ENCODE measurements around the gene KIF22.
"Not testable (repeated sequence)": the region's sequence is repeated elsewhere in the genome, so short reads cannot be mapped to it uniquely, and the experiment has no call there.

KIF22 gene

DNA sequence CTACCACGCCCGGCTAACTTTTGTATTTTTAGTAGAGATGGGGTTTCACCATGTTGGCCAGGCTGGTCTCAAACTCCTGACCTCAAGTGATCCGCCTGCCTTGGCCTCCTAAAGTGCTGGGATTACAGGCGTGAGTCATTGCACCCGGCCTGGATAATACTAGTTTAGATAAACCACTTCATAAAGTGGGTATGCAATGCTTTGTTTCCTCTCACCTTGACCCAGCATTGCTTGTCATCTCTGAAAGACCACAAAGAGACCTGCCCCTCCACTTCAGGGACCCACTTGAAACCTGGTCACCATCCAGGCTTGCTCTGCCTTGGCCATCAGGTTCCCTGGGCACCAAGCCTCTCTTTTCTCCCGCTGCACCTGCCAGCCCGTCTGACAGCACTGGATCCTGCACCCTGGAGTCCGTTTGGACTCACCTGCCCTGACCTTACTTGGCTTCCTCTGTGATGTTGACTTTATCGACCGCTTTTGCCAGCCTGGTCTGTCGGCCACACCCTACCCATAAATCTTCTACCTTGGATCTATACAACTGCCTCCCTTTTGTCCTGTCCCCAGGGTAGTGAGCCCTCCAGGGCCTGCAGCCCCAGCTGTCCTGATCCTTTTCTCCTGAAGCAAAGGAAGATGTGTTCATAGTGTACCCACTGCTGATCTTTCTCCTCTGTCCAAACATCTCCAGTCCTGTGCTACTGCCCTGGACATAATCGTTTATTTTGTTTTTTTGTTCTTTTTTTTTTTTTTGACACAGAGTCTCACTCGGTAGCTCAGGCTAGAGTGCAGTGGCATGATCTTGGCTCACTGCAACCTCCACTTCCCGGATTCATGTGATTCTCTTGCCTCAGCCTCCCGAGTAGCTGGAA is 25.2 kb upstream of the KIF22 start:
- no peak for DNase-seq

- DNase-seq: no peak
These were observed 24.0 kb upstream of the KIF22 start for GRCh38 chr16:29766571-29766970.

DNA sequence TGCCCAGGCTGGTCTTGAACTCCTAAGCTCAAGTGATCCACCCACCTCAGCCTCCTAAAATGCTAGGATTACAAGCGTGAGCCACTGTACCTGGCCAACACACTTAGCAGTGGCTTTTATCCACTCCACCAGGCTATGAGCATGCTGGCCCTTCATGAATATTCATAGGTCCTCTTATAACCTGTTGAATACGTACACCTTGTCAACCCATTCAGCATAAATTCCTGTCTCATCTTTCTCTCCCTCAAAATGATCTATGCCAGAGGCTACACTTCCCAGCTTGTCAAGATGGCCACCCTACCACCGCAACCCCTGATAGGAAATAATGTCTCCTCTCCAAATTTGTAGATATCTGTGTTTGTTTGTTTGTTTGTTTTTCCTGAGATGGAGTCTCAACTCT is 23.5 kb upstream of the KIF22 start:
- no peak for DNase-seq

- DNase-seq: no peak
These were observed 21.0 kb upstream of the KIF22 start for GRCh38 chr16:29769507-29769906.

DNA sequence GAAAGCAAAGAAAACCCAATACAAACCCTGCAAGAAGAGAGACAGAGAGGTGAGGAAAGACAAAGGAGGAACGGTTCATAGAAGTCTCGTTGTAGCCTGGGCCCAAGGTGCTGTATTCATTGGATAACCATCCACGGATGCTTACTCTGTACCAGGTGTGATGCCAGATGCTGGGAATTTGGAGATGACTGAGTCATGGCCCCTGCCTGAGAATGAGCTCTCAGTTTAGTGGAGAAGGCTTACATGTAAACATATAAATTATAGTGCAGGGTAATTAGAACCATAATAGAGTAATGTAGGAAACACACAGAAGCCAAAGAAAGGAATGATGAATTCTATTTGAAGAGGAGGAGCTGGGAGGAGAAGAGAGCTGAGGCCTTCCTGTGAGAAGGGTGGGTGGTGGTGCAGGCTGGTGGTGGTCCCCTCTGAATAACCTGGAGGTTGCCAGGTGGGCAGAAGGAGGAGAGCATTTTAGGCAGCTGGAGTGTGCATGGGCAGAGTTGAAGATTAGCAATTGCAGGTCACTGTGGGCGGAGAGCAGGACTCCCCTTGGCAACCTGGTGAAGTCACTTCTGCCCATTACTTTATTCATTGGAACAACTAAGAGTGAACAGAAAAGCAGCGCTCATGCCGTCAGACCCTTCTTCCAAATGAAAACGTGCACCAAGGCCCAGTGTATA is 20.2 kb upstream of the KIF22 start:
- no peak for DNase-seq

DNA sequence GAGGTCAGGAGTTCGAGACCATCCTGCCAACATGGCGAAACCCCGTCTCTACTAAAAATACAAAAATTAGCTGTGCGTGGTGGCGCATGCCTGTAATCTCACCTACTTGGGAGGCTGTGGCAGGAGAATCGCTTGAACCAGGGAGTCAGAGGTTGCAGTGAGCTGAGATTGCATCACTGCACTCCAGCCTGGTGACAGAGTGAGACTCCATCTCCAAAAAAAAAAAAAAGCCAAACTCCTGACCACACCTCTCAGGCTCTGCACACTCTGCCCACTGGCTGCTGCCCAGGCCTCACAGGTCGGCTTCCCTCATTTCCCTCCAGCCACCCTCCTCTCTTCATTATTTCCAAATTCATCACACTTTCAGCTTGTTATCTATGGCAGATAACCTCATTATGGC is 18.2 kb upstream of the KIF22 start:
- not testable (repeated sequence) for DNase-seq

GRCh38 chr16:29774730-29775129 is 15.8 kb upstream of the KIF22 start:
- no peak for DNase-seq

DNA sequence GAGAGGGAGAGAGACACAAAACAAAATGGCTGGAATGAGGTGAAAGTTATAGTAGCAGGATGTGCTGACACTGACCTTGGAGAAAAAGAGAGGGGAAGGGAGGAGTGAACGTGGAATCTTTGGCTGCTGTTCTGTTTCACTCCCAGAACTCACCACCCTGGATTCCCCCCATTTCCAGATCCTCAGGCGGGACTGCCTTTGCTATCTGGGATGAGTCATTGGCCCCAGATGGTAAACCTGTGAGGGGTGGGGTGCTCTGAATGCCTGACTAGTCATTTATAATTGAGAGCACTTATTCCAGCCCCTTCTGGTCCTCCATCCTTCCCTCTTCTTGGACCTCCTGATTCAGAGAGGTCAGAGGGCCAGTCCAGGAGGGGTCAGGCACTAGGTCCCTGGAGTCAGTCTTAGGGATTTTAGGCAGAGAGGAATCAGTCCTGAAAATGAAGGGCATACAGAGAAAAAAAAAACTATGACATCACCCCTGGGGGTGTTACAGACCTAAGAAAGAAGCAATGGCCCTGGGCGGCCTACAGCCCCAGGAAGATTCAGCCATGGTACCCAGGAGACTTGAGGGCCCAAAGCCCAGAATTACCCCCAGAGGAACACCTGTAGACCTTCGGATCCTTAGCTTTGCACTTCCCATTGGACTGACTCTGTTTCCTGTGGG is 14.7 kb upstream of the KIF22 start:
- no peak for DNase-seq

DNA sequence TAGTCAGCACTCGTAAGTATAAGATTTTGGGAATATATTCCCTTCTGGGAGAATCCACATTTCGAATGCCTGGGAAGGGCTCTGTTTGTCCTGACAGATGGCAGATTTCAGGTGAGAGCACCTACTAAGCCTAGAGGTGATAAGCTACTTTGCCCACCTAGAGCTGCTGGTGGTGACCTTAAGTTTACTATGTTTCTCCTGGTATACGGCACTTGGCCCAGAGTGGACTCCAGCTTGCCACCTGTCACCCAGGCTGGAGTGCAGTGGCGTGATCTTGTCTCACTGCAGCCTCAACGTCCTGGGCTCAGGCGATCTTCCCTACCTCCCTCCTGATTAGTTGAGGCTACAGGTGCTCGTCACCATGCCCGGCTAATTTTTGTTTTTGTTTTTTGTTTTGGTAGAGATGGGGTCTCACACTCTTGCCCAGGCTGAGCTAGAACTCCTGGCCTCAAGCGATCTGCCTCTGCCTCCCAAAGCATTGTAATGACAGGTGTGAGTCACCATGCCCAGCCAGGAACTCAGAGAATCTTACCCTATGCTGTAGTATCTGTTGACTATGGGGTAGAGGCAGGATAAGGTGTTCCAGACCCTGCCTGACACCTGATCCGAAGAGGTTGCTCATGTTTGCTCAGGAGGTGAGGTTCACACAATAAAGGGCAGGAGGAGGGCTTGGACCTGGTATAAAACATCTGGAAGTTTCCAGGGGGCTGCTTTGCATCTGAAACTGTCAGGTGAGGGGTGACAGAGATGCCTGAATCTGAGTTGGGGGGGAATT is 12.8 kb upstream of the KIF22 start, which contains the start of gene ZG16:
ZG16 (plus strand) TSS at position 681 of the 775 bp plus-strand sequence. CDS start 1,011 bp downstream, outside the sequence.
- DNase-seq: no peak

DNA sequence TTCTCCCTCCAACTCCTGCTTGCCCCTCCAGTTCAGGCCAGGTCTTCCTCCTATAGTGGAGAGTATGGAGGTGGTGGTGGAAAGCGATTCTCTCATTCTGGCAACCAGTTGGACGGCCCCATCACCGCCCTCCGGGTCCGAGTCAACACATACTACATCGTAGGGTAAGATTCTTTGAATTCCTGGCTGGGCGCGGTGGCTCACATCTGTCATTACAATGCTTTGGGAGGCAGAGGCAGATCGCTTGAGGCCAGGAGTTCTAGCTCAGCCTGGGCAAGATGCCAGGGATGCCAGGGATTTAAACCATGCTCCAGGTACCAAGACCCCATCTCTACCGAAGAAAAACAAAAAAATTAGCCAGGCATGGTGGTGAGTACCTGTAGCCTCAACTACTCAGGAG is 11.1 kb upstream of the KIF22 start:
- DNase-seq: no peak

- not testable (repeated sequence) for DNase-seq
These were observed 7.2 kb upstream of the KIF22 start for GRCh38 chr16:29783094-29783953.

- DNase-seq: peak in 1 of 56 donors; percentile 2
These were observed 6.4 kb upstream of the KIF22 start for GRCh38 chr16:29784157-29784556.

DNA sequence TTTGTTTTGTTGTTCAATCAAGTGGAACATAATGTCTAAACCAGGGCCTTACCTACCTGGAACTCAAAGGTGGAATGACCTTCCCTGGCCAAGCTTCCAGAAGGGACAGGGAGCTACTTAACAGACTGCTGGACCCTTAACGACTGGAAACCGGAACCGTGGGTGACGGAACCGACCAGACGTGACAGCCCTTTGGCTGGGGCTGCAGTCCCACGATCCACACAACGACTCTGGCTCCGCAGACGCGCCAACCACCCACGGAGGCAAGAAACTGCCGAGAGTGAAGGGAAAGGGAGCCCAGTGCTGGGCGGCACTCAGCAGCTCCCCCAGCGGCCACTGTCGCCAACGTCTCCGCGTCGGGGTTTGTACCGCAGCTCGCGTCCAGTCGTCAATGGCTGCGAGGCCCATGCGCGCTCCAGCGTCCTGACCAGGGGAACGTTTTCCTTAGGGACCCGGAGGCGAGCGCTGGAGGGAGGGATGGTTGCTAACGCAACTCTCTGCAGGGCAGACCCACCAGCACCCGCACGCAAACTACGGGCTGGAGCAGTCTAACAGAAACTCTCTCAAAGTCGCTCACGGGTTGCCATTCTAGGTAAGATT is 5.5 kb upstream of the KIF22 start:
- DNase-seq: peak in 46 of 56 donors; percentile 0 to 69 (median 26)

DNA sequence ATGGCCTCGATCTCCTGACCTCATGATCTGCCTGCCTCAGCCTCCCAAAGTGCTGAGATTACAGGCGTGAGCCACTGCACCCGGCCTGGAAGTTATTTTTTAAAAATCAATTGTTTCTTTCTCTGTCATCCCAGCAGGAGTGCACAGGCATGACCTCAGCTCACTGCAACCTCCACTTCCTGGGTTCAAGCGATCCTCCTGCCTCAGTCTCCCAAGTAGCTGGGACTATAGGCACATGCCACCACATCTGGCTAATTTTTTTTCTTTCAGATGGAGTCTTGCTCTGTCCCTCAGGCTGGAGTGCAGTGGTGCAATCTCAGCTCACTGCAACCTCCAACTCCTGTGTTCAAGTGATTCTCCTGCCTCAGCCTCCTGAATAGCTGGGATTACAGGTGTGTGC is 3.4 kb upstream of the KIF22 start:
- not testable (repeated sequence) for DNase-seq

GRCh38 chr16:29789775-29790182 is 772 bp upstream of the KIF22 start:
- peak in 1 of 56 donors; percentile 22 for DNase-seq

- peak in 6 of 56 donors; percentile 8 to 48 (median 24) for DNase-seq
These were observed 646 bp downstream of the KIF22 start for GRCh38 chr16:29790949-29791844.

- no peak for DNase-seq
These were observed 1.6 kb downstream of the KIF22 start for GRCh38 chr16:29791845-29792807.
